OCI-LY1 (cell line): ENCODE data around the gene ZPR1.

Experiments
- CTCF ChIP-seq: fragments of 200-600 bp; sonication (generic), shearing (Covaris generic); IDR thresholded peaks from 2 replicates; pipeline ENCODE4 v1.5.1; 2017; ENCODE audit warnings: mild to moderate bottlenecking, antibody characterized with exemption, low read length, moderate library complexity, mixed read lengths
- EZH2 ChIP-seq: fragments of 200-600 bp; sonication (generic), shearing (Covaris generic); IDR thresholded peaks from 2 replicates; pipeline ENCODE4 v1.8.0; 2017; ENCODE audit warnings: borderline replicate concordance, mixed run types, mild to moderate bottlenecking, antibody characterized with exemption, low read length, moderate library complexity, mixed read lengths

GRCh38 chr11:116733969-116734508, 53.8 kb downstream of the ZPR1 start:
- TF ChIP-seq CTCF = no peak
- no peak for TF ChIP-seq EZH2
